Psoas muscle (tissue), 8 donors: ENCODE data around the gene CDH26. TPM values are rescaled to one million over a fixed set of nuclear protein-coding genes. Genes with fewer than 3 reads are reported as not detected.
A peak's percentile ranks its signal among the peaks of the same experiment; 100 is the strongest.

Source experiments
- ATAC-seq, 4 donors: fragments of 200-7000 bp; cut with Tn5 transposase; one replicate each; pipeline ENCODE4 v1.9.1; 2020; ENCODE audit warnings: moderate library complexity in 3 of 4, mild to moderate bottlenecking in 2 of 4
- DNase-seq, 2 donors: peaks; one replicate each; pipeline ENCODE4 v3.0.0-alpha.2; 2020
- H3K27ac ChIP-seq: fragments of 200-600 bp; one replicate; pipeline ENCODE4 v1.8.0; 2022
- H3K27me3 ChIP-seq, 3 donors: fragments of 200-600 bp in 1 of 3; one replicate each; pipeline versions ENCODE4 v1.6.1 to v1.8.0; 2013 to 2022; ENCODE audit warnings: low read length in 2 of 3, mild to moderate bottlenecking in 2 of 3, moderate library complexity in 1 of 3; ENCODE audit not compliant: insufficient read depth in 3 of 3
- H3K36me3 ChIP-seq, 2 donors: fragments of 200-600 bp in 1 of 2; one replicate each; pipeline versions ENCODE4 v1.6.1 to v1.8.0; 2013 to 2022; ENCODE audit warnings: low read depth in 1 of 2, mild to moderate bottlenecking in 1 of 2, moderate library complexity in 1 of 2; ENCODE audit not compliant: insufficient read depth in 1 of 2
- H3K4me1 ChIP-seq: fragments of 200-600 bp; one replicate; pipeline ENCODE4 v1.8.0; 2022
- H3K4me3 ChIP-seq: fragments of 200-600 bp; one replicate; pipeline ENCODE4 v1.8.0; 2022; ENCODE audit warnings: mild to moderate bottlenecking
- H3K9me3 ChIP-seq: fragments of 200-600 bp; one replicate; pipeline ENCODE4 v1.8.0; 2022
- WGBS, 3 donors: extraction: QIAGEN DNeasy Blood & Tissue Kit; methylation state at CpG; one replicate each; pipeline versions ENCODE4 v1.1.6 to v1.1.7; 2013; 5-methylcytosine and 5-hydroxymethylcytosine counted together
- intact Hi-C, 2 donors: fragments of 100-400 bp; cut with DNase I; formaldehyde crosslinking; loops; one replicate each; pipeline versions ENCODE4 v1.11.0 to v1.14.2; 2022
- polyA plus RNA-seq, 3 donors: library from polyadenylated mRNA; stranded (reverse); fragments of 200-250 nt; gene quantifications; one replicate each; pipeline ENCODE4 v1.2.3, GENCODE V29; 2013
- total RNA-seq, 4 donors: library from RNA; stranded (reverse); fragmentation: NEBNext Ultra II Directional in 2 of 4; extraction: Animal tissue kit (Norgen Biotek cat#: 25700) in 2 of 4; gene quantifications; one replicate each; pipeline versions ENCODE4 v1.2.1 to v1.2.4, GENCODE V29; 2021 to 2023
- TF ChIP-seq, protein P1 (sequence below): fragments of 200-600 bp; IDR thresholded peaks from one replicate; pipeline ENCODE4 v1.8.0; 2022; ENCODE audit warnings: antibody characterized with exemption
- donor health status: healthy with polysubstance abuse.
- donor health status: DM: no; HTN: no; CAD: no; lungs with moderate emphysema.
- donor health status: Bipolar disorder and iron deficiency.
- donor health status: healthy.
- donor health status: DM: yes; HTN: yes; CAD: no.
- donor health status: DM: no; HTN: no; CAD: no.
- donor health status: DM: no; HTN: no; CAD: no.
- donor health status: DM: yes; HTN: yes; CAD: no.

Gene CDH26
- total and polyA plus RNA-seq, 7 donors = 0.18 to 0.77 (median 0.32) TPM

DNA sequence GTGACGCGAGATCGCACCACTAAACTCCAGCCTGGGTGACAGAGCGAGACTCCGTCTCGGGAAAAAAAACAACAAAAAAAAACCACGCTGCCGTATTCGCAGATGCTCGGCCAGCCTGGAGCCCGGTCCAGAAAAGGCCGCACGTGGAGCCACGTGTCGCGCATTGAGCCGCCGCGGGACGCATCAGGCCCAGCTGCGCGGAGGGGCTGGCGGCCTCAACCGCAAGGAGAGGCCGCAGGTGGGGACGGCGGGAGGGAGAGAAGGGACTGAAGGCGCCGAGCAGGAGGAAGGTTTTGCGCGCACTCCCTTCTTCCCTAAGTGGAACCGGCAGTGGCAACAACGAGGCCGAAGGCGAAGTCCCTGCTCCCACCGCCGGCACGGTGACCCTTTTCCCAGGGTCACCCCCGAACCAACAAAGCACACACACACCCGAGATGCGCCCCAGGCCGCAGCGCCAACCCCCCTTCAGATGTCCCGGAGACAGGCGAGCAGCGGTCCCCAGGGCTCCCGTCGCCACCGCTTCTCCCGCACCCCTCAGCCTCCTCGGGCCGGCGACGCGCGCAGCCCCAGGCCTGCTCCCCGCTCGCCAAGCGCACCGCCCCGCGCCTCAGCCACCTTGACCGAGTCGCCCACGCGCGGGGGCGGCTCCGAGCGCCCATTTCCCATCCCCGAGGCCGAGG, 25.5 kb upstream of the CDH26 start:
- ATAC-seq = no peak
- H3K36me3 ChIP-seq = no peaks in the 10 kb centered on the region
- no peak overlapping the region for H3K27ac ChIP-seq
- no peaks in the 10 kb centered on the region for H3K9me3 ChIP-seq
- TF ChIP-seq, protein P1, sequence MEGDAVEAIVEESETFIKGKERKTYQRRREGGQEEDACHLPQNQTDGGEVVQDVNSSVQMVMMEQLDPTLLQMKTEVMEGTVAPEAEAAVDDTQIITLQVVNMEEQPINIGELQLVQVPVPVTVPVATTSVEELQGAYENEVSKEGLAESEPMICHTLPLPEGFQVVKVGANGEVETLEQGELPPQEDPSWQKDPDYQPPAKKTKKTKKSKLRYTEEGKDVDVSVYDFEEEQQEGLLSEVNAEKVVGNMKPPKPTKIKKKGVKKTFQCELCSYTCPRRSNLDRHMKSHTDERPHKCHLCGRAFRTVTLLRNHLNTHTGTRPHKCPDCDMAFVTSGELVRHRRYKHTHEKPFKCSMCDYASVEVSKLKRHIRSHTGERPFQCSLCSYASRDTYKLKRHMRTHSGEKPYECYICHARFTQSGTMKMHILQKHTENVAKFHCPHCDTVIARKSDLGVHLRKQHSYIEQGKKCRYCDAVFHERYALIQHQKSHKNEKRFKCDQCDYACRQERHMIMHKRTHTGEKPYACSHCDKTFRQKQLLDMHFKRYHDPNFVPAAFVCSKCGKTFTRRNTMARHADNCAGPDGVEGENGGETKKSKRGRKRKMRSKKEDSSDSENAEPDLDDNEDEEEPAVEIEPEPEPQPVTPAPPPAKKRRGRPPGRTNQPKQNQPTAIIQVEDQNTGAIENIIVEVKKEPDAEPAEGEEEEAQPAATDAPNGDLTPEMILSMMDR = no peak
- peak in 1 of 2 donors; percentile 17 for DNase-seq
- peaks cover 22% of the 10 kb centered on the region for H3K4me1 ChIP-seq
- intact Hi-C loops = no loop called here
- H3K4me3 ChIP-seq = peak overlapping the region; percentile 90
- H3K27me3 ChIP-seq = no peaks in the 10 kb centered on the region
- WGBS, 3 donors = 86 to 92% (median 90%) methylated on average over 59 to 72 of the region's 72 CpGs

DNA sequence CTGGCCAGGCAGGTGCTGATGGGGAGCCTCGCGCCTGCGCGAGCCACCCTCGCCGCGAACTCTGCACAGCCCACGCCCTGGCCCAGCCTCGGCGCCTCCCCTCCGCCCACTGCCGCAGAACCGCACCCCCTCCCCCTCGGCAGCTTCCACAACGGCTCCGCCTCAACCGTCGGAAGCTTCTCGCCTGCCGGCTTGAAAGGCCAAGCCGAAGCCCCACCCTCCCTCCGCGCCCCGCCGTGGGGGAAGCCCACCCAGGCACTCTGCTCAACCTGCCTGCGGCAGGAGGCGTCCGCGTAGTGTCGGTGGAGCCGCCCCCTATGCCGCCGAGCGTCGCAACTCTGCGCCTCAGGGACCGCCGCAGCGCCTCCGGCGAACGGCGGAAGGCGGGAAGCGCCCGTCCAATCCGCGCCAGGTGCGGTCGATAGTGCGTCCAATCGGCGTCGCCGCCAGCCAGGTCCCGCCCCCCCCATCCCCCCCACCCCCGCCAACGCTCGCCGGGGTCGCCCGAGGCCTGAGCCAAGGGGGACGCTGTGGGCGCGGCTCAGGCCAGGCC, 24.9 kb upstream of the CDH26 start, which contains the start of gene SYCP2:
Gene SYCP2, minus strand, starts transcription at position 342 of the 553 bp plus-strand sequence. CDS start 11,224 bp downstream, outside the sequence.
- Histone ChIP-seq H3K4me1 (peaks cover 24% of the 10 kb centered on the region), H3K9me3 (no peaks in the 10 kb centered on the region), H3K4me3 (peak within 1 kb of the TSS; percentile 90), H3K27ac (peak within 1 kb of the TSS; percentile 70), H3K27me3 (no peaks in the 10 kb centered on the region), H3K36me3 (no peaks in the 10 kb centered on the region)
- DNase-seq (peak; percentile 57 to 86), ATAC-seq (peak; percentile 73 to 85 (median 76))
- TF ChIP-seq, protein P1 = no peak
- 26 to 36% (median 32%) methylated on average over 45 to 65 of the region's 65 CpGs for WGBS, 3 donors
- intact Hi-C loops = no loop called here

DNA sequence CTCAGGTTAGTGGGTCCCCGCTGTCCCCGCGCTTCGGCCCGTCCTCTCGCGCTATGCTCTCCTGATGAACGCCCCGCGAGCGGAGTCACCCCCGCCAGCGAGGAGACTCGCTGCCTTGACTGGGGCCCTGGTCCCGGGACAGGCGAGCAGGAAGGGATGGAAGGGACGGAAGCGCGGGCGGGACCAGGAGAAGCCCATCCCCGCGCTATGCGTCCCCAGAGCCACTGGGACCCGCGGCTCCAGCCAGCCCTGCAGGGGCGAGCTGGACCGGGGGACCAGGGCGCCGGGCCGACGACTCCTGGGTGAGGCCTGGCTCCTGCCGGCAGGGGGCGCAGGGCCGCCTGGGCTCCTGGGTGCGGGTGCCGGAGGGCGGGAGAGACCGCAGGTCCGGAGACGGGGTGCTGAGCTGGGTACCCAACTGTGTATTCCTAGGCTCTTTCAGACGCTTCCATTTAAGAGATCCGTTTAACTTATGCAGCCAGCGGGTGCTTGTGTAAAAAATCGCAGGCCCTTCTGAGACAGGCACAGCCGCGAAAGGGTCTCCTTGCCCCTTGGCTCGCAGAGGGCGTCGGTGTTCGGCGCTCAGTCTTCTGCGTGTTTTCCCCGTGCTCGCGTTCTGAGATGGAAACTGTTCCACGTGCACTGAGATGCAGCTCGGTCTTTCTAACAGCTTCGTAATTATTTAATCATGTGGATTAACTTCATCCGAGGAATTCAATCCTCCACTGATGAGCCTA, 24.2 kb upstream of the CDH26 start:
- H3K4me1 ChIP-seq = peaks cover 30% of the 10 kb centered on the region
- intact Hi-C loops = no loop called here

DNA sequence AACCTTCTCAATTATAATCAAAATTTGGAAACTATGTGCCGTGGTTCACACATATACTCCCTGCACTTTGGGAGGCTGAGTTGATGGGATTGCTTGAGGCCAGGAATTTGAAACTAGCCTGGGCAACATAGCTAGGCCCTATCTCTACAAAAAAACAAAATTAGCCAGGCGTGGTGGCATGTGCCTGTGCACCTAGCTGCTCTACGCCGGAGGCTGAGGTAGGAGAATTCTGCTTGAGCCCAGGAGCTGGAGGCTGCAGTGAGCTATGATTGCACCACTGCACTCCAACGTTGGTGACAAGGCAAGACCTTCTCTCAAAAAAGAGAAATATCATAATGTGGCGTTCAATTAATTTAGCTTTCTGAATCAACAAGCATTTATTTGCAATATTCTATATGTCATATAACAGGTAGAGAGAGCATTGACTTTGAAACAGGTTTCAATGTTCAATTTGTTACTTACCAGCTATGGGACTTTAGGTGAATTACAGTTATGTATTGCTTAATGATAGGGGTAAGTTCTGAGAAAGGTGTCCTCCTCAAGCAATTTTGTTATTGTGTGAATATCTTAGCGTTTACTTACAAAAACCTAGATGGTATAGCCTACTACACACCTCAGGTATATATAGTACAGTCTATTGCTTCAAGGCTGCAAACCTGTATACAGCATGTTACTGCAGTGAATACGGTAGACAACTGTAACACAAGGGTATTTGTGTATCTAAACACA, 22.6 kb upstream of the CDH26 start:
- intact Hi-C loops = loop anchor here in 1 of 2 donors (5.0 kb wide), 1 partner anchor 122 kb away; no protein-coding TSS in a partner anchor

More for the DNA sequence above, 24.2 kb upstream of the CDH26 start:
- peak; percentile 84 to 89 for DNase-seq
- TF ChIP-seq, protein P1 = peak; percentile 96
- Histone ChIP-seq H3K27me3 (no peaks in the 10 kb centered on the region), H3K36me3 (no peaks in the 10 kb centered on the region), H3K27ac (peak overlapping the region; percentile 70), H3K4me3 (peak overlapping the region; percentile 90), H3K9me3 (no peaks in the 10 kb centered on the region)
- peak; percentile 80 to 87 (median 83) for ATAC-seq
- WGBS, 3 donors = 2 to 3% (median 2%) methylated on average over 58 to 59 of the region's 59 CpGs

More for the DNA sequence above, 22.6 kb upstream of the CDH26 start:
- Histone ChIP-seq H3K27me3 (no peaks in the 10 kb centered on the region), H3K9me3 (no peaks in the 10 kb centered on the region), H3K4me3 (no peak overlapping the region), H3K4me1 (peaks cover 33% of the 10 kb centered on the region), H3K36me3 (no peaks in the 10 kb centered on the region), H3K27ac (peak overlapping the region; percentile 96)
- DNase-seq = no peak
- TF ChIP-seq, protein P1 = no peak
- ATAC-seq = no peak
- 89 to 92% (median 90%) methylated on average over 8 of the region's 8 CpGs for WGBS, 3 donors
